HCT116 (cell line): ENCODE results near the gene RAI14. TPM values are rescaled to one million over a fixed set of nuclear protein-coding genes. Genes with fewer than 3 reads are reported as not detected.

Experiments
- ATAC-seq: fragments of 200-7000 bp; cut with Tn5 transposase; 2 replicates; pipeline ENCODE4 v1.9.1; 2020; ENCODE audit warnings: mild to moderate bottlenecking, moderate library complexity
- BruUV-seq: library from RNA; stranded (reverse); fragments of 400-500 nt; replicated peaks from 2 replicates; lab custom pipeline; 2021; lab: Mats Ljungman, UMichigan
- CTCF ChIA-PET: fragments of 300-600 bp; sonication (Branson Sonifier 250); formaldehyde crosslinking; loops from one replicate; lab custom pipeline; 2021; ENCODE audit warnings: antibody characterized with exemption; lab: Charles Lee
- POLR2A ChIA-PET: fragments of 300-600, 350-600 bp; sonication (Branson Sonifier 250); formaldehyde crosslinking; loops from one replicate; lab custom pipeline; 2021; ENCODE audit warnings: antibody characterized with exemption; lab: Charles Lee
- RAD21 ChIA-PET, 2 experiments: fragments of 300-600 bp; sonication (Branson Sonifier 250); formaldehyde crosslinking; loops; one replicate each; lab custom pipeline; 2023; ENCODE audit warnings: low total read pairs in 2 of 2; ENCODE audit not compliant: uncharacterized antibody in 2 of 2, unreplicated experiment in 2 of 2, low non-redundant PET in 1 of 2; lab: Charles Lee
- DNase-seq: peaks from one replicate; pipeline ENCODE4 v3.0.0-alpha.2; 2010; ENCODE audit warnings: low read depth, low spot score
- H2AFZ ChIP-seq: fragments of 200-600 bp; shearing (Covaris generic), sonication (generic); 2 replicates; pipeline ENCODE4 v1.6.1; 2017; ENCODE audit warnings: low read depth, mixed run types, mixed read lengths, antibody characterized with exemption, low read length; ENCODE audit not compliant: poor library complexity, severe bottlenecking
- H3K27ac ChIP-seq: 2 replicates; pipeline ENCODE4 v1.5.1; 2012; ENCODE audit warnings: low read depth, low read length
- H3K27me3 ChIP-seq: fragments of 200-600 bp; sonication (generic); 2 replicates; pipeline ENCODE4 v1.6.1; 2016; ENCODE audit warnings: mixed run types, low read length, mixed read lengths; ENCODE audit not compliant: insufficient read depth
- H3K36me3 ChIP-seq, 2 experiments: fragments of 200-500 bp in 1 of 2; fragments of 200-600 bp in 1 of 2; sonication (Bioruptor generic) in 1 of 2; sonication (generic) in 1 of 2; 2 replicates each; pipeline versions ENCODE4 v1.5.1 to v1.6.1; 2014 to 2016; ENCODE audit warnings: low read length in 2 of 2, inconsistent platforms in 1 of 2, mixed read lengths in 1 of 2, mixed run types in 1 of 2; ENCODE audit not compliant: insufficient read depth in 2 of 2, control insufficient read depth in 1 of 2
- H3K4me1 ChIP-seq, 2 experiments: fragments of 200-600 bp in 1 of 2; sonication (generic) in 1 of 2; 2 replicates each; pipeline versions ENCODE4 v1.5.1 to v1.6.1; 2012 to 2017; ENCODE audit warnings: low read length in 2 of 2, inconsistent platforms in 1 of 2, mild to moderate bottlenecking in 1 of 2, mixed read lengths in 1 of 2, mixed run types in 1 of 2, moderate library complexity in 1 of 2; ENCODE audit not compliant: insufficient read depth in 2 of 2, control insufficient read depth in 1 of 2
- H3K4me2 ChIP-seq: fragments of 200-600 bp; sonication (generic); 2 replicates; pipeline ENCODE4 v1.6.1; 2017; ENCODE audit warnings: mixed run types, low read length, mixed read lengths
- H3K4me3 ChIP-seq, 2 experiments: fragments of 200-600 bp in 1 of 2; sonication (generic) in 1 of 2; replicated peaks in 1 of 2; 2 replicates each; pipeline ENCODE4 v1.5.1; 2011 to 2016; ENCODE audit warnings: low read length in 2 of 2, control low read depth in 1 of 2, low read depth in 1 of 2, mild to moderate bottlenecking in 1 of 2, mixed read lengths in 1 of 2, mixed run types in 1 of 2
- H3K79me2 ChIP-seq: fragments of 200-600 bp; sonication (generic); 2 replicates; pipeline ENCODE4 v1.6.1; 2017; ENCODE audit warnings: mild to moderate bottlenecking, mixed run types, low read length, moderate library complexity, mixed read lengths; ENCODE audit not compliant: insufficient read depth
- H3K9ac ChIP-seq: fragments of 200-600 bp; sonication (generic); 2 replicates; pipeline ENCODE4 v1.6.1; 2016; ENCODE audit warnings: low read length, mixed read lengths
- H3K9me2 ChIP-seq: fragments of 200-600 bp; sonication (generic), shearing (Covaris generic); 2 replicates; pipeline ENCODE4 v1.6.1; 2017; ENCODE audit warnings: mixed run types, mild to moderate bottlenecking, moderate library complexity; ENCODE audit not compliant: insufficient read depth
- H3K9me3 ChIP-seq, 2 experiments: fragments of 200-500 bp in 1 of 2; fragments of 200-600 bp in 1 of 2; sonication (Bioruptor generic) in 1 of 2; sonication (generic) in 1 of 2; 2 replicates each; pipeline ENCODE4 v1.6.1; 2014 to 2017; ENCODE audit warnings: low read length in 2 of 2, mixed read lengths in 2 of 2, inconsistent platforms in 1 of 2, low read depth in 1 of 2, mild to moderate bottlenecking in 1 of 2, mixed run types in 1 of 2, moderate library complexity in 1 of 2; ENCODE audit not compliant: control insufficient read depth in 1 of 2, insufficient read depth in 1 of 2
- H4K20me1 ChIP-seq: fragments of 200-600 bp; sonication (generic), shearing (Covaris generic); 2 replicates; pipeline ENCODE4 v1.6.1; 2017; ENCODE audit warnings: mixed run types, mild to moderate bottlenecking, moderate library complexity; ENCODE audit not compliant: insufficient read depth
- CBX3 ChIP-seq: IDR thresholded peaks from 2 replicates; pipeline ENCODE4 v1.6.1; 2012; ENCODE audit warnings: low read depth
- RAD21 ChIP-seq: IDR thresholded peaks from 2 replicates; pipeline ENCODE4 v1.6.1; 2012; ENCODE audit warnings: low read depth, mild to moderate bottlenecking
- SIN3A ChIP-seq: IDR thresholded peaks from 2 replicates; pipeline ENCODE4 v1.6.1; 2012; ENCODE audit warnings: low read depth
- SP1 ChIP-seq: IDR thresholded peaks from 2 replicates; pipeline ENCODE4 v1.6.1; 2012; ENCODE audit warnings: low read depth
- SRF ChIP-seq: IDR thresholded peaks from 2 replicates; pipeline ENCODE4 v1.6.1; 2012; ENCODE audit warnings: low read depth
- intact Hi-C: fragments of 100-400 bp; cut with micrococcal nuclease; formaldehyde crosslinking; loops from 2 replicates; pipeline ENCODE4 v1.10.0; 2022
- total RNA-seq: library from RNA; stranded (reverse); gene quantifications from one replicate; pipeline ENCODE4 v1.2.1, GENCODE V29; 2021; ENCODE audit not compliant: unreplicated experiment
- TF ChIP-seq, protein P1 (sequence below): IDR thresholded peaks from 2 replicates; pipeline ENCODE4 v1.6.1; 2012; ENCODE audit warnings: low read depth
- TF ChIP-seq, protein P2 (sequence below), 3 experiments: fragments of 200-600 bp in 1 of 3; sonication (generic) in 1 of 3; IDR thresholded peaks in 2 of 3; conservative IDR thresholded peaks in 1 of 3; 2 replicates each; pipeline ENCODE4 v1.5.1; 2012 to 2017; ENCODE audit warnings: low read depth in 2 of 3, low read length in 2 of 3, antibody characterized with exemption in 1 of 3, borderline replicate concordance in 1 of 3, control low read depth in 1 of 3, mild to moderate bottlenecking in 1 of 3, mixed read lengths in 1 of 3, mixed run types in 1 of 3, moderate library complexity in 1 of 3; ENCODE audit not compliant: insufficient read depth in 1 of 3
- TF ChIP-seq, protein P3 (sequence below): IDR thresholded peaks from 2 replicates; pipeline ENCODE4 v1.6.1; 2012
- TF ChIP-seq, protein P4 (sequence below): IDR thresholded peaks from 2 replicates; pipeline ENCODE4 v1.6.1; 2011; ENCODE audit warnings: mild to moderate bottlenecking, low read length, moderate library complexity; ENCODE audit not compliant: insufficient replicate concordance; ENCODE audit errors: extremely low read depth

The RAI14 gene
- total RNA-seq, 1 experiment from 2014 or later: 47.9 TPM

DNA sequence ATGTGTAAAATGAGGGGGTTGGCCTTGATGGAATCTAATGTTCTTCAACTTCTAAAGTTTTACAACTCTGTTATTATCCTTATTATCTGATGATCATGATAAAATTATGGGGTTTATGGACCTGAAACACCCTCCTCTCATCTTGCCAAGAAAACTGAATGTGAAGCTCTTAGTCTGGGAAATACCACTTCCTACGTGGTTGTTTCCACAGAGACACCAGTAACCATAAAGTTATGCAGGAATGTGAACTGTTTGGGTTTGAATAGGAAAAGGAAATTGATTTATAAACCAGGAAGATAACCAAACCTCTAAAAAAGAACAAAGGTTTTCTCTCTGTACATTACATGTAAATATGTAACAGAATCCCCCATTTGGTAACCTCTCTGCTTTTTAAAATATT is 28.3 kb upstream of the RAI14 start:
- ChIA-PET CTCF (no interaction called here), RAD21 (no interaction called here), POLR2A (no interaction called here)
- H4K20me1 ChIP-seq: no peaks in the 10 kb centered on the region
- H3K9ac ChIP-seq: no peak overlapping the region
- H3K4me3 ChIP-seq: no peak overlapping the region
- no peaks in the 10 kb centered on the region for H3K27me3 ChIP-seq
- no TSS peak for BruUV-seq
- intact Hi-C loops: no loop called here
- ATAC-seq (no peak), DNase-seq (no peak)
- no peaks in the 10 kb centered on the region for H3K4me1 ChIP-seq
- H2AFZ ChIP-seq: no peak overlapping the region
- no peaks in the 10 kb centered on the region for H3K79me2 ChIP-seq
- H3K4me2 ChIP-seq: no peak overlapping the region
- no peak for TF ChIP-seq SIN3A
- TF ChIP-seq, protein P1, sequence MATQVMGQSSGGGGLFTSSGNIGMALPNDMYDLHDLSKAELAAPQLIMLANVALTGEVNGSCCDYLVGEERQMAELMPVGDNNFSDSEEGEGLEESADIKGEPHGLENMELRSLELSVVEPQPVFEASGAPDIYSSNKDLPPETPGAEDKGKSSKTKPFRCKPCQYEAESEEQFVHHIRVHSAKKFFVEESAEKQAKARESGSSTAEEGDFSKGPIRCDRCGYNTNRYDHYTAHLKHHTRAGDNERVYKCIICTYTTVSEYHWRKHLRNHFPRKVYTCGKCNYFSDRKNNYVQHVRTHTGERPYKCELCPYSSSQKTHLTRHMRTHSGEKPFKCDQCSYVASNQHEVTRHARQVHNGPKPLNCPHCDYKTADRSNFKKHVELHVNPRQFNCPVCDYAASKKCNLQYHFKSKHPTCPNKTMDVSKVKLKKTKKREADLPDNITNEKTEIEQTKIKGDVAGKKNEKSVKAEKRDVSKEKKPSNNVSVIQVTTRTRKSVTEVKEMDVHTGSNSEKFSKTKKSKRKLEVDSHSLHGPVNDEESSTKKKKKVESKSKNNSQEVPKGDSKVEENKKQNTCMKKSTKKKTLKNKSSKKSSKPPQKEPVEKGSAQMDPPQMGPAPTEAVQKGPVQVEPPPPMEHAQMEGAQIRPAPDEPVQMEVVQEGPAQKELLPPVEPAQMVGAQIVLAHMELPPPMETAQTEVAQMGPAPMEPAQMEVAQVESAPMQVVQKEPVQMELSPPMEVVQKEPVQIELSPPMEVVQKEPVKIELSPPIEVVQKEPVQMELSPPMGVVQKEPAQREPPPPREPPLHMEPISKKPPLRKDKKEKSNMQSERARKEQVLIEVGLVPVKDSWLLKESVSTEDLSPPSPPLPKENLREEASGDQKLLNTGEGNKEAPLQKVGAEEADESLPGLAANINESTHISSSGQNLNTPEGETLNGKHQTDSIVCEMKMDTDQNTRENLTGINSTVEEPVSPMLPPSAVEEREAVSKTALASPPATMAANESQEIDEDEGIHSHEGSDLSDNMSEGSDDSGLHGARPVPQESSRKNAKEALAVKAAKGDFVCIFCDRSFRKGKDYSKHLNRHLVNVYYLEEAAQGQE: no peak
- no peak for TF ChIP-seq RAD21
- TF ChIP-seq, protein P2, sequence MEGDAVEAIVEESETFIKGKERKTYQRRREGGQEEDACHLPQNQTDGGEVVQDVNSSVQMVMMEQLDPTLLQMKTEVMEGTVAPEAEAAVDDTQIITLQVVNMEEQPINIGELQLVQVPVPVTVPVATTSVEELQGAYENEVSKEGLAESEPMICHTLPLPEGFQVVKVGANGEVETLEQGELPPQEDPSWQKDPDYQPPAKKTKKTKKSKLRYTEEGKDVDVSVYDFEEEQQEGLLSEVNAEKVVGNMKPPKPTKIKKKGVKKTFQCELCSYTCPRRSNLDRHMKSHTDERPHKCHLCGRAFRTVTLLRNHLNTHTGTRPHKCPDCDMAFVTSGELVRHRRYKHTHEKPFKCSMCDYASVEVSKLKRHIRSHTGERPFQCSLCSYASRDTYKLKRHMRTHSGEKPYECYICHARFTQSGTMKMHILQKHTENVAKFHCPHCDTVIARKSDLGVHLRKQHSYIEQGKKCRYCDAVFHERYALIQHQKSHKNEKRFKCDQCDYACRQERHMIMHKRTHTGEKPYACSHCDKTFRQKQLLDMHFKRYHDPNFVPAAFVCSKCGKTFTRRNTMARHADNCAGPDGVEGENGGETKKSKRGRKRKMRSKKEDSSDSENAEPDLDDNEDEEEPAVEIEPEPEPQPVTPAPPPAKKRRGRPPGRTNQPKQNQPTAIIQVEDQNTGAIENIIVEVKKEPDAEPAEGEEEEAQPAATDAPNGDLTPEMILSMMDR (IDR thresholded peaks at IDR 0.05 in 2 of 3, conservative IDR thresholded peaks at IDR 0.05 in 1 of 3; ENCODE audit: borderline replicate concordance in 1 of 3, insufficient read depth in 1 of 3, low read depth in 2 of 3, low read length in 2 of 3): no peak
- TF ChIP-seq SP1: no peak
- no peak for TF ChIP-seq CBX3
- TF ChIP-seq, protein P3, sequence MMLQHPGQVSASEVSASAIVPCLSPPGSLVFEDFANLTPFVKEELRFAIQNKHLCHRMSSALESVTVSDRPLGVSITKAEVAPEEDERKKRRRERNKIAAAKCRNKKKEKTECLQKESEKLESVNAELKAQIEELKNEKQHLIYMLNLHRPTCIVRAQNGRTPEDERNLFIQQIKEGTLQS: no peak
- no peak for TF ChIP-seq SRF
- TF ChIP-seq, protein P4, sequence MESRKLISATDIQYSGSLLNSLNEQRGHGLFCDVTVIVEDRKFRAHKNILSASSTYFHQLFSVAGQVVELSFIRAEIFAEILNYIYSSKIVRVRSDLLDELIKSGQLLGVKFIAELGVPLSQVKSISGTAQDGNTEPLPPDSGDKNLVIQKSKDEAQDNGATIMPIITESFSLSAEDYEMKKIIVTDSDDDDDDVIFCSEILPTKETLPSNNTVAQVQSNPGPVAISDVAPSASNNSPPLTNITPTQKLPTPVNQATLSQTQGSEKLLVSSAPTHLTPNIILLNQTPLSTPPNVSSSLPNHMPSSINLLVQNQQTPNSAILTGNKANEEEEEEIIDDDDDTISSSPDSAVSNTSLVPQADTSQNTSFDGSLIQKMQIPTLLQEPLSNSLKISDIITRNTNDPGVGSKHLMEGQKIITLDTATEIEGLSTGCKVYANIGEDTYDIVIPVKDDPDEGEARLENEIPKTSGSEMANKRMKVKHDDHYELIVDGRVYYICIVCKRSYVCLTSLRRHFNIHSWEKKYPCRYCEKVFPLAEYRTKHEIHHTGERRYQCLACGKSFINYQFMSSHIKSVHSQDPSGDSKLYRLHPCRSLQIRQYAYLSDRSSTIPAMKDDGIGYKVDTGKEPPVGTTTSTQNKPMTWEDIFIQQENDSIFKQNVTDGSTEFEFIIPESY: no peak
- no peaks in the 10 kb centered on the region for H3K36me3 ChIP-seq
- no peaks in the 10 kb centered on the region; a peak in 1 of 4 replicates for H3K9me3 ChIP-seq
- no peak overlapping the region for H3K27ac ChIP-seq
- H3K9me2 ChIP-seq: no peaks in the 10 kb centered on the region
